ENCODE results near the gene TAB3. TPM values are rescaled to one million over a fixed set of nuclear protein-coding genes. Genes with fewer than 3 reads are reported as not detected.

Gene TAB3
- total and polyA plus RNA-seq, 9 of the 15 experiments (the other 6 are each of a cell fraction or from before 2014, with no cell fraction given), result 2.4 to 31.1 (median 15.5) TPM

GRCh38 chrX:30910124-30910860, 21.2 kb upstream of the TAB3 start (continued):
- no peak for TF ChIP-seq ZNF436 (CRISPR knock-in tag; IDR thresholded peaks at IDR 0.05)
- TF ChIP-seq CREB3 (tag; conservative IDR thresholded peaks at IDR 0.05; ENCODE audit: low read depth), result 0 out of 2 replicates have a peak, but pooled peaks have one; percentile 41
- TF ChIP-seq ATF1 (CRISPR knock-in tag; IDR thresholded peaks at IDR 0.05), result no peak
- TF ChIP-seq ATF1 (tag; IDR thresholded peaks at IDR 0.05), result peak; percentile 59
- no peak for TF ChIP-seq RBBP5 (IDR thresholded peaks at IDR 0.05; ENCODE audit: borderline replicate concordance, insufficient read depth, low read length, poor library complexity, severe bottlenecking)
- peak; percentile 51 for TF ChIP-seq SOX6 (IDR thresholded peaks at IDR 0.05)
- no peak for TF ChIP-seq ILK (tag; IDR thresholded peaks at IDR 0.05; ENCODE audit: borderline replicate concordance, low read depth)
- peak; percentile 18 for TF ChIP-seq TBP (optimal IDR thresholded peaks at IDR 0.05; ENCODE audit: low read depth, low read length)
- TF ChIP-seq E4F1 (CRISPR knock-in tag; IDR thresholded peaks at IDR 0.05; ENCODE audit: borderline replicate concordance), result no peak
- TF ChIP-seq CREBBP (IDR thresholded peaks at IDR 0.05; ENCODE audit: low read depth, low read length), result no peak
- TF ChIP-seq POLR3G (IDR thresholded peaks at IDR 0.05; ENCODE audit: extremely low read depth, insufficient read length, insufficient replicate concordance), result no peak
- TF ChIP-seq WHSC1 (IDR thresholded peaks at IDR 0.05; ENCODE audit: low read length), result no peak
- TF ChIP-seq RNF2 (IDR thresholded peaks at IDR 0.05), result peak; percentile 52; the same call in 1 of the 2 replicates
- no peak for TF ChIP-seq ASH1L (IDR thresholded peaks at IDR 0.05; ENCODE audit: borderline replicate concordance, low read depth, partially characterized antibody)
- TF ChIP-seq ZFP36 (IDR thresholded peaks at IDR 0.05; ENCODE audit: low read depth, low read length, partially characterized antibody), result no peak
- TF ChIP-seq JUND (IDR thresholded peaks at IDR 0.05; ENCODE audit: borderline replicate concordance, low read depth, low read length), result peak; percentile 58; the same call in 1 of the 2 replicates
- peak; percentile 72; the same call in 1 of the 3 replicates for TF ChIP-seq JUND (tag; IDR thresholded peaks at IDR 0.05; ENCODE audit: borderline replicate concordance, low read depth, low read length)
- no peak for TF ChIP-seq ZNF140 (CRISPR knock-in tag; IDR thresholded peaks at IDR 0.05)
- TF ChIP-seq KDM5B (IDR thresholded peaks at IDR 0.05; ENCODE audit: insufficient replicate concordance, low read depth, low read length), result no peak
- TF ChIP-seq DLX4 (CRISPR knock-in tag; IDR thresholded peaks at IDR 0.05), result no peak
- no peak for TF ChIP-seq ZKSCAN3 (CRISPR knock-in tag; IDR thresholded peaks at IDR 0.05)
- TF ChIP-seq U2AF2 (optimal IDR thresholded peaks at IDR 0.05; ENCODE audit: low read depth, low read length), result no peak
